H1 (cell line): ENCODE measurements around the gene CHSY3. TPM values are rescaled to one million over a fixed set of nuclear protein-coding genes. Genes with fewer than 3 reads are reported as not detected.

Experiments used
- polyA plus RNA-seq, 7 experiments: library from polyadenylated mRNA; depleted of rRNA in 3 of 7; stranded (reverse) in 5 of 7; unstranded in 2 of 7; fragments of >200 nt in 5 of 7; fragments of 200-250 nt in 2 of 7; gene quantifications; 1 replicate in 5 of 7; 2 replicates in 1 of 7; 4 replicates in 1 of 7; pipeline versions ENCODE4 v1.2.1 to v1.2.3, GENCODE V29; 2011 to 2013; ENCODE audit warnings: missing spikeins in 2 of 7, mixed read lengths in 2 of 7
- small RNA-seq: library from polyadenylated mRNA; stranded (forward); fragments of <200 nt; extraction: miRNeasy Mini kit (QIAGEN cat#:217004); gene quantifications from one replicate; pipeline ENCODE3, GENCODE V24; 2013; ENCODE audit not compliant: insufficient read depth
- total RNA-seq: library from RNA; stranded (reverse); fragmentation: NEBNext Ultra II Directional; extraction: Animal tissue kit (Norgen Biotek cat#: 25700); gene quantifications from 2 replicates; pipeline ENCODE4 v1.2.1, GENCODE V29; 2021

Gene CHSY3
- total and polyA plus RNA-seq, 2 of the 8 experiments (the other 6 are each of a cell fraction or from before 2014, with no cell fraction given): 0.24 to 1.8 TPM

Small RNAs within 50 kb of the gene (small RNA-seq; reads per million reads assigned to genes)
- gene RNA5SP191: 0.86 reads per million
- gene RNU6ATAC10P: not detected

Other genes with a start within 250 kb of the CHSY3 start
- 0.17 TPM in 1 of 2 replicates, not detected in the other for gene MINAR2, start 156.4 kb upstream of the CHSY3 start, total RNA-seq
- gene MINAR2, start 156.4 kb upstream of the CHSY3 start, polyA plus RNA-seq (2011; rRNA removed): 0.03 TPM in 1 of 2 replicates, not detected in the other